ENCODE data around the gene MIX23.
"Not testable (repeated sequence)": the region's sequence is repeated elsewhere in the genome, so short reads cannot be mapped to it uniquely, and the experiment has no call there.

DNA sequence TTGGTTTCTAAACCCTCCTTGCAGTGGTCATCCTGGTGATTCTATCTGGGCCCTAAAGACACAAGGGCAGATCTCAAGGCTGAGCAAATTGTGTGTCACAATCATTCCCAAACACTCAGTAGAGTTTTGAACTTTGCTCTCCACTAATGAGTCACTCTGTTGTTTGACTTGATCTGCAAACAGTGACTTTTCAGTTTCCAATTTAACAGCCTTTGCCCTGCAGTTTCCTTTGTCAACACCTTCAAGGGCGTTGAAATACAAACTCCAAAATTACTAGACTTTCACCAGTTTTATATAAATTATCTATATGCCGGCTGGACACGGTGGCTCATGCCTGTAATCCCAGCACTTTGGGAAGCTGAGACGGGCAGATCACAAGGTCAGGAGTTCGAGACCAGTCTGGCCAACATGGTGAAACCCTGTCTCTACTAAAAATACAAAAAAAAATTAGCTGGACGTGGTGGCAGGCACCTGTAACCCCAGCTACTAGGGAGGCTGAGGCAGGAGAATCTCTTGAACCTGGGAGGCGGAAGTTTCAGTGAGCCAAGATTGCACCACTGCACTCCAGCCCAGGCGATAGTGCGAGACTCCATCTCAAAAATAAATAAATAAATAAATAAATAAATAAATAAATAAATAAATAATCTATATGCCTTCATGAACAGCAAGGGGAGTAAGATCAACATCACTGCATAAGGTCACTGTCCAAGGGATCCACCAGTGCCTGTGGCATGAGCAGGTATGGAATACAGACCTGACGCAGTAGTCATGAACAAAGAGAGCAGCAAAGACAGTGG lies 17.3 kb downstream of the MIX23 start:
- TF ChIP-seq, protein P1, sequence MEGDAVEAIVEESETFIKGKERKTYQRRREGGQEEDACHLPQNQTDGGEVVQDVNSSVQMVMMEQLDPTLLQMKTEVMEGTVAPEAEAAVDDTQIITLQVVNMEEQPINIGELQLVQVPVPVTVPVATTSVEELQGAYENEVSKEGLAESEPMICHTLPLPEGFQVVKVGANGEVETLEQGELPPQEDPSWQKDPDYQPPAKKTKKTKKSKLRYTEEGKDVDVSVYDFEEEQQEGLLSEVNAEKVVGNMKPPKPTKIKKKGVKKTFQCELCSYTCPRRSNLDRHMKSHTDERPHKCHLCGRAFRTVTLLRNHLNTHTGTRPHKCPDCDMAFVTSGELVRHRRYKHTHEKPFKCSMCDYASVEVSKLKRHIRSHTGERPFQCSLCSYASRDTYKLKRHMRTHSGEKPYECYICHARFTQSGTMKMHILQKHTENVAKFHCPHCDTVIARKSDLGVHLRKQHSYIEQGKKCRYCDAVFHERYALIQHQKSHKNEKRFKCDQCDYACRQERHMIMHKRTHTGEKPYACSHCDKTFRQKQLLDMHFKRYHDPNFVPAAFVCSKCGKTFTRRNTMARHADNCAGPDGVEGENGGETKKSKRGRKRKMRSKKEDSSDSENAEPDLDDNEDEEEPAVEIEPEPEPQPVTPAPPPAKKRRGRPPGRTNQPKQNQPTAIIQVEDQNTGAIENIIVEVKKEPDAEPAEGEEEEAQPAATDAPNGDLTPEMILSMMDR (IDR thresholded peaks at IDR 0.05 in 2 of 3, conservative IDR thresholded peaks at IDR 0.05 in 1 of 3; ENCODE audit: control insufficient read depth in 2 of 3, extremely low read depth in 1 of 3, insufficient read depth in 1 of 3, low read depth in 3 of 3, low read length in 3 of 3) = not testable (repeated sequence)
- TF ChIP-seq ZBTB33 (IDR thresholded peaks at IDR 0.05); RAD21 (IDR thresholded peaks at IDR 0.05; ENCODE audit: insufficient read depth, low read depth, low read length): not testable (repeated sequence)

Data from GM12878 (cell line).